Germinal center (tissue), 1 donor: ENCODE data around the gene TRIP10.

Source experiments
- DNase-seq: peaks from one replicate; pipeline ENCODE4 v3.0.0; 2012; ENCODE audit warnings: mixed read lengths, low spot score

The TRIP10 gene

GRCh38 chr19:6725513-6726231, 13.8 kb upstream of the TRIP10 start:
- no peak for DNase-seq

GRCh38 chr19:6728346-6728745, 11.1 kb upstream of the TRIP10 start:
- DNase-seq: peak; percentile 27

GRCh38 chr19:6729573-6730152, 9.8 kb upstream of the TRIP10 start:
- no peak for DNase-seq

GRCh38 chr19:6730153-6730804, 9.2 kb upstream of the TRIP10 start:
- no peak for DNase-seq

DNA sequence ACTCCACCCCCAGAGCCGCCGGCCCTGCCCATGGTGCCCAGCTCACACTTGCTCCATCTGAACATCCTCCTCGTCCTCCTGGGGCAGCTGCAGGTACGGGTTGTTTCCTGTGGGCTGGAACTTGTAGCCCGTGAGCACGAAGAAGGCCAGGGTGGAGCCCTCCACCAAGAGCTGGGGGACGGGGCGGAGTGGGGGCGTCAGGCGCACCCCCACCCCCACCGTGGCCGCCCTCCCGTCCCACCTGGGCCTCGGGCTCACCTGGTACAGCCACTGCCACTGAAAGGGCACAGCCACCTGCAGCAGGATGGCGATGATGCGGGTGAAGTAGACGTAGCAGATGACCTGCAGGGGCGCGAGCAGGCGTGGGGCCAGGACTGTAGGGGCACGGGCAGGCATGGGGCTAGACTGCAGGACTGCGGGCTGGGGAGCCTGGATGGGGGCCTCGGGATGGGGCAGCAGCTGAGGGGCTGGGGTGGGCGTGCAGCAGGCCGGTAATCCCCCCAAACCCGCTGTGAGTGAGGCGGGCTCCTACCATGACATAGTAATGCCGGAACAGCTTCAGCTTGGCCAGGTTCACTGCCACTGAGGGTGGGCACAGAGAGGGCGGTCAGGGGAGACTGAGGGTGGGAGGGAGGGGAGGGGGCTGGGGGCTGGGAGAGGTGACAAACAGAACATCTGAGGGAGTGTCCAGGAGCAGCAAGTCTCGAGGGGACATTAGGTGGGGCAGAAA, 8.4 kb upstream of the TRIP10 start:
- no peak for DNase-seq

GRCh38 chr19:6731822-6732221, 7.7 kb upstream of the TRIP10 start:
- DNase-seq: no peak

- no peak for DNase-seq
These were observed 6.6 kb upstream of the TRIP10 start for GRCh38 chr19:6732803-6733337.

DNA sequence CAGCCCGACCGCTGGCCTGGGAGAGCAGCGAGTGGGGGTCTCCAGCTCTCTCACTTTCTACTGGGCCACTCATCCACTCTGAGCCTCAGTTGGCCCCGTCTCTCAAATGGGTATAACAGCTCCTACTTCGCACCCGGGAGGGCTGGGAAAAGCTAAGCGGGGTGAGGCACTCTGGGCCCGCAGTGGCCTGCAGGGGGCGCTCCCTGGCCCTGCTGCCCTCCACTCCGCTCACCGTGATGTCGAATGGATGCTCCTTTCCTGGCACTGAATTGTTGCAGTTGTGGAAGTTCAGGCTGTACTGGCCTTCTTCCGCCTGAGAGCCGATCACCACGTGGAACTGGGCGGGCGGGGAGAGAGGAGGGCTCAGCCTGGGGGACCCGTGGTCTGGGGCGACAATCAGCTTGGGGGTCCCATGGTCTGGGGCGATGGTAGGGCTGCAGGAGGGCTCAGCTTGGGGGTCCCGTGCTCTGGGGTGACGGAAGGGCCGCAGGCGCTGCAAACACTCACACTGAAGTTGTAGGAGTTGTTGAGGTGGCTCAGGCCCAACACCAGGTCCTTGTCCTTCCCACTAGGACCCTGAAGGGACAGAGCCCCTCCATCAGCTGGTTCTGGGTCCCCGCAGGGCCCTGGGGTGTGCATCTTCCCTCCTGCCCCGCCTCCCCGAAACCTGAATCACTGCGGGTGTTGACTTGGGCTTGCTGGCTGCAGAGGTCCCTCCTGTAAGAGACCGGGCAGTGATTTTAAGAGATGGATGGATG, 6.0 kb upstream of the TRIP10 start:
- DNase-seq: no peak

GRCh38 chr19:6734096-6734696, 5.3 kb upstream of the TRIP10 start:
- DNase-seq: no peak

DNA sequence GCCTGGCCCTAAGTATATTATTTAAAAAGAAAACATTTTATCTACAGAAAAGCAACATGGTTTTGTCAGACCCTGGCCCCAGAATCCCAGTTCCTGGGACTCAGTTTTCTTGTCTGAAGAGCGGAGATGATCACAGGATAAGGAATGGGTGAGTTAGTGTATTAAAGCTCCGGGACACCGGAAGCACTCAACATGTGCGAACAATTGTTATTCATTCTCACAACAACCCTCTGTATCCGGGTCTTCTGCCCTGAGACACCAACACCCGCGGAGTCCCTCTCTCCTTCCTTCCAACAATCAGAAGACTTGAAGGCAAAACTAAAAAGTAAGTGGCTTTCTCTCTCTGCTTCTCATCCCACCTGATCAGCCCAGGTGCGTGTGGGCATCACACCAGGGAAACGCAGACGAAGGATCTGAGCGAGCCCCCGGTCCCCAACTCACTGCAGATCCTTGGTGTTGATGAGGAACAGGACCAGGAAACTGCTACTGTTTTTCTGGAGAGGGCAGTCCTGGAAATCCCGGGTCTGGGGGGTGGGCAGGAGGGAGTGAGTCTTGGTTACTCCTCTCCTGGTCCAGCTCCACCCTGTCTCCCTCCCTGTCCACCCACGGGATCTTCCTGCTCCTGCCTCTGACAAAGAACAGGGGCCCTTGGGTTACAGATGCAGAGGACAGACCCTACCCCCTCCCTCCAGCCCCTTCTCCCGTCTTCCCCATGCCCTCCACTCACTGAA, 4.1 kb upstream of the TRIP10 start:
- DNase-seq: no peak

DNA sequence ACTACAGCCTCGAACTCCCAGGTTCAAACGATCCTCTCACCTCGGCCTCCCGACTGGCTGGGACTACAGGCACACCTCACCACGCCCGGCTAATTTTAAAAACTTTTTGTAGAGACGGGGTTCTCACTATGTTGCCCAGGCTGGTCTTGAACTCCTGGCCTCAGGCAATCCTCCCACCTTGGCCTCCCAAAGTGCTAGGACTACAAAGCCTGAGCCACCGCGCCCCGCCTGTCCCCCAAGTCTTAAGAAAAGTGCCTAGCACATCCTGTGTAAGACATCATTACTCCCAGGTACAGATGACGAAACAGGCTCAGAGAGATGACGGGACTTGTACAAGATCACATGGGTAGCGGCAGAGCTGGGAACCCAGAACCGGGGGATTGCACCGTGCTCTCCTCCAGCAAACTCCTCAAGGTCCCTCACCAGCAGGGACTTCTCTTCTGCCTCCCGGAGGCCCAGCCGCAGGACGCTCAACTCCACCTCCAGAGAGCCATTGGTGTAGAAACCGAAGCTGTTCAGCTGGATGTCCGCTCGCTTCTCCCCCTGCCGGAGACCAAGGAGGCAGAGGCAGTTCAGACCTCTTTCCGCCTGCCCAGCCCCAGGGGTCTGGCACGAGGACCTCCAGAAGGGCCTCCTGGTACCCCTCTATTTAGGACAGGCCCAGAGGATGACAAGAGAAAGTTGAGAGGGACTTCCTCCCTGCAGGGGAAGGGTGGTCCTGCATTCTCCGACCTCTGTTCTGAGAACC, 3.1 kb upstream of the TRIP10 start:
- DNase-seq: peak; percentile 71

DNA sequence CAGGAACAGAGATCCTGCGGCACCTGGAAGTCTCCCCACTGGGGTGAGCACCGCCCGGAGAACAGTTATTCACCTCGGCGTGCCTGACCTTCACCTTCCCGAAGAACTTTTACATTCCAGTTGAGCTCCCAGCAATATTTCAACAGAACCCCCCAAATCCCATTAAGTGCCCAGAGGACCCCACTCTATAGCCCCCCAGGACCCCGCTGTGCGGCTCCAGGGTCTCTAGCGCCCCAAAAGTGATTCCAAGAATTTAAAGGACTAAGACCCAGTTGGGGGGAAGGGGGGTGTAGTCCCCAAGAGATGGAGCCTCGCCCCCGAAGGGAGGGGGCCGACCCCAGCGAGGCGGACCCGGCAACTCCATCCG, 2.6 kb upstream of the TRIP10 start:
- no peak for DNase-seq

DNA sequence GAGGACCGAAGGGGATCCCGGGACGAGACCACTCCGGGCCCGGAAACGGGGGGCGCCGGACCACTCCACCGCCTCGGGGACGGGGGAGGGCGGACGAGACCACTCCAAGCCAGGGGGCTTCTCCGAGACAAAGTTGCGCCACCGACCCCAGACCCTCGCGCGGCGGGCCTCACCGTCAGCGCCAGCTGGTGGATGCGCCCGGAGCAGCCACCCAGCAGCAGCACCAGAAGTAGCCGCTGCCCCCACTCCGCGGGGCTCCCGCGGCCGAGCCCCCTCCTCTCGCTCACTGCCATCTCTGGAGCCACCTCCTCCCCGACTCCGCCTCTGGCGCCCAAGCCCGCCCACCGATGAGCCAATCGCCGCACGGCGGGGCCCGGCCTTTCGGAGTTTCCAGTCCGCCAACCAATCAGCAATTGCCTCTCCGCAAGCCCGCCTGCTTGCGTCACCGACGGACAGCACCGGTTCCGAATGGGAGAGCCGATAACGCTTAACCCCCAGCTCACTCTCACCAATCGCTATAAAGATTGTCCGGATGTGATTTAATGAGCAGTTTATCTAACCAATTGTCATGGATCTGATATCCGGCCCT, 2.1 kb upstream of the TRIP10 start, which contains the start of gene GPR108:
TSS of gene GPR108 (minus strand) at position 297 of the 589 bp plus-strand sequence. CDS start at position 293, 4 bp downstream.
- DNase-seq: peak; percentile 100

GRCh38 chr19:6737873-6738786, 1.4 kb upstream of the TRIP10 start:
- DNase-seq: peak; percentile 75

- no peak for DNase-seq
These were observed 592 bp upstream of the TRIP10 start for GRCh38 chr19:6738787-6739389.

GRCh38 chr19:6739883-6740588, 556 bp downstream of the TRIP10 start:
- no peak for DNase-seq
